ENCODE data around the gene CC2D2A. TPM values are rescaled to one million over a fixed set of nuclear protein-coding genes. Genes with fewer than 3 reads are reported as not detected.

CC2D2A gene
- total and polyA plus RNA-seq, 10 donors = 2.6 to 16.6 (median 6.9) TPM

DNA sequence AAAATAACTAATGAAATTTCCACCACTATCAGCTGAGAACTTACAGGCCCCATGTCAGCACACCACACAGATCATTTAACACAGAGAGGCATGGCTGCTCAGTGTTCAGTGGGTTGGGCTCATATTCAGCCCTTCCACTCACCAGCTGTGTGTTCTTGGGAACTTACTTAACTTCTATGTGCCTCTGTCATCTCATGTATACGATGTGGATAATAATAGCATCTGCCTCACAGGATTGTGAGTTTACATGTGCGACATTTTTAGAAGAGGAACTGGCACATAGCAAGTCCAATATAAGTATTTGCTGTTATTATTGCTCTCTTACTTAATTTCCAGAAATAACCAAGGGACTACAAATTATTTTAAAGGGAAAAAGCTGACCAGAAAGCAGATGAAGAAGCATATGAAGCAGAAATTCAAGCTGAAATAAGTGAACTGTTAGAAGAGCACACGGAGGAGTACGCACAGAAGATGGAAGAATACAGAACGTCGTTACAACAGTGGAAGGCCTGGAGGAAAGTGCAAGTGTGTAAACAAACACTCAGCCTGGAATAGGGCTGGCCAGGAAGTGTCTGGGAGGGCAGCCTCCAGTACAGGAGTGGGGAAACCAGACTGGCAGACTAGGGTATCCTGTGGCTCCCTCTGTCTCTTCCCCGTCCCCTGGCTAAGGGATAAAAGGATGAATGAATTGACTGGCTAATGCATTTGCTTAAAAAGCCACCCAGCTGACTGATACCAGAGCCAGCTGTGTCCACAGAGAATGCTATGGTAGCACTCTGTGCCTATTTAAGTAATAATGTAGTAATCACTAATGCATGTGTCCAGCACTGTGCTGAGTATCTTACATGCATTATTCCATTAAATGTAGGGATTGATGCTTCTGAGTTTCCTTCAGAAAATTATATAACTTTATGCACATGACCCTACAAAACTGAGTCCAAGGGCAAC is 67.1 kb downstream of the CC2D2A start:
- TF ChIP-seq, protein P1, sequence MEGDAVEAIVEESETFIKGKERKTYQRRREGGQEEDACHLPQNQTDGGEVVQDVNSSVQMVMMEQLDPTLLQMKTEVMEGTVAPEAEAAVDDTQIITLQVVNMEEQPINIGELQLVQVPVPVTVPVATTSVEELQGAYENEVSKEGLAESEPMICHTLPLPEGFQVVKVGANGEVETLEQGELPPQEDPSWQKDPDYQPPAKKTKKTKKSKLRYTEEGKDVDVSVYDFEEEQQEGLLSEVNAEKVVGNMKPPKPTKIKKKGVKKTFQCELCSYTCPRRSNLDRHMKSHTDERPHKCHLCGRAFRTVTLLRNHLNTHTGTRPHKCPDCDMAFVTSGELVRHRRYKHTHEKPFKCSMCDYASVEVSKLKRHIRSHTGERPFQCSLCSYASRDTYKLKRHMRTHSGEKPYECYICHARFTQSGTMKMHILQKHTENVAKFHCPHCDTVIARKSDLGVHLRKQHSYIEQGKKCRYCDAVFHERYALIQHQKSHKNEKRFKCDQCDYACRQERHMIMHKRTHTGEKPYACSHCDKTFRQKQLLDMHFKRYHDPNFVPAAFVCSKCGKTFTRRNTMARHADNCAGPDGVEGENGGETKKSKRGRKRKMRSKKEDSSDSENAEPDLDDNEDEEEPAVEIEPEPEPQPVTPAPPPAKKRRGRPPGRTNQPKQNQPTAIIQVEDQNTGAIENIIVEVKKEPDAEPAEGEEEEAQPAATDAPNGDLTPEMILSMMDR (IDR thresholded peaks at IDR 0.05 in 8 of 11, conservative IDR thresholded peaks at IDR 0.05 in 3 of 11) = no peak
- TF ChIP-seq POLR2AphosphoS5 (IDR thresholded peaks at IDR 0.05) = no peak
- Histone ChIP-seq H3K4me1 (no peaks in the 10 kb centered on the region), H3K36me3 (peaks cover 0 to 33% (median 8%) of the 10 kb centered on the region in 6 donors), H3K27ac (no peak overlapping the region), H3K9me3 (no peaks in the 10 kb centered on the region), H3K27me3 (replicated peaks in 1 of 7) (no peaks in the 10 kb centered on the region), H3K4me3 (no peak overlapping the region)
- intact Hi-C loops (cut with DNase I; ENCODE audit: low total_unique reads) = no loop called here
- 84 to 92% (median 90%) methylated on average over 7 of the region's 7 CpGs for WGBS, 5 donors
- DNase-seq = no peak

- Histone ChIP-seq H3K4me3 (no peak overlapping the region), H3K27me3 (replicated peaks in 1 of 7) (no peaks in the 10 kb centered on the region), H3K9me3 (no peaks in the 10 kb centered on the region), H3K4me1 (peaks cover 0 to 8% (median 0%) of the 10 kb centered on the region in 6 donors), H3K36me3 (peaks cover 0 to 49% (median 8%) of the 10 kb centered on the region in 6 donors), H3K27ac (no peak overlapping the region)
- TF ChIP-seq POLR2A (IDR thresholded peaks at IDR 0.05) = no peak
- TF ChIP-seq, protein P1 (IDR thresholded peaks at IDR 0.05 in 8 of 11, conservative IDR thresholded peaks at IDR 0.05 in 3 of 11) = no peak
- no peak for TF ChIP-seq POLR2AphosphoS5 (IDR thresholded peaks at IDR 0.05)
- DNase-seq = no peak
- intact Hi-C loops (cut with DNase I; ENCODE audit: low total_unique reads) = no loop called here
- 95 to 99% (median 97%) methylated on average over 5 of the region's 5 CpGs for WGBS, 5 donors
Measured at GRCh38 chr4:15541941-15542340, 72.3 kb downstream of the CC2D2A start.

- Histone ChIP-seq H3K36me3 (peaks cover 0 to 41% (median 7%) of the 10 kb centered on the region in 6 donors), H3K9me3 (no peaks in the 10 kb centered on the region), H3K27me3 (replicated peaks in 1 of 7) (no peaks in the 10 kb centered on the region), H3K4me3 (no peak overlapping the region), H3K27ac (no peak overlapping the region), H3K4me1 (peaks cover 0 to 14% (median 4%) of the 10 kb centered on the region in 6 donors)
- TF ChIP-seq, protein P1 (IDR thresholded peaks at IDR 0.05 in 8 of 11, conservative IDR thresholded peaks at IDR 0.05 in 3 of 11) = no peak
- no peak for TF ChIP-seq POLR2A (IDR thresholded peaks at IDR 0.05)
- no peak for TF ChIP-seq POLR2AphosphoS5 (IDR thresholded peaks at IDR 0.05)
- intact Hi-C loops (cut with DNase I; ENCODE audit: low total_unique reads) = no loop called here
- DNase-seq = no peak
- 68 to 83% (median 76%) methylated on average over 7 of the region's 7 CpGs for WGBS, 5 donors
Measured at GRCh38 chr4:15542760-15543159, 73.1 kb downstream of the CC2D2A start.

DNA sequence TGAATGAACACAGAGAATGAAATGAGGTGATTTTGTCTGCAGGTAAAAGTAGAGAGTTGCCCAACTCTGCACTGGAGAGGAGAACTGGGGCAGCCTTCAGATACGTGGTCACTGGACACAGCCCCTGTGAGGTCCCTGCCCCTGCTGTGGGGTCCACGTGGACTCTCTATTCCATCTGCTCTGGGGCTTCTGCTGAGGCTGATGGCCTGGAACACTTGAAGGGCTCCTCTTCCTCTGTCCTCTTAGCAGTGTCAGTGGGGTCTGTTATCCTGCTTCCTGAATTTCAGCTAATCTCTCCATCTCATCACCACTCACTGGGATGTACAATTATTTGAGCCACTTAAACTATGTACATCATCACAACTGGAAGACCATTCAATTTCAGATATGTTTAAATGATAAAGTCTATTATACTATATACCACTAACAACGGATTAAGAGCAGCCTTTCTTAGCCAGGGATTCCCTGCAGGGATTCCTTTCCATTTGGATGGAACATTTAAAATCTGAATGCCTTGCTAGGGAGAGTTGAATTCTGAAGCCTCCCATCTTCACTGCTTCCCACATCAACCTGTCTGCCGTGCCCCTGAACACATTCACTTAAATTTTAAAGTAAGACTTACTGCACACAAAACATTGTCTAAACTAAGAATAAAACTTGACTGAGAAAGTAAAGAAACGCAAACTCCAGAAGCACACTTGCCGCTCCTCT is 74.0 kb downstream of the CC2D2A start:
- DNase-seq = no peak
- 72 to 90% (median 86%) methylated on average over 6 of the region's 6 CpGs for WGBS, 5 donors
- Histone ChIP-seq H3K27ac (no peak overlapping the region), H3K27me3 (replicated peaks in 1 of 7) (no peaks in the 10 kb centered on the region), H3K4me1 (peaks cover 0 to 16% (median 5%) of the 10 kb centered on the region in 6 donors), H3K9me3 (no peaks in the 10 kb centered on the region), H3K36me3 (peaks cover 0 to 32% (median 0%) of the 10 kb centered on the region in 6 donors), H3K4me3 (no peak overlapping the region)
- intact Hi-C loops (cut with DNase I; ENCODE audit: low total_unique reads) = no loop called here
- TF ChIP-seq POLR2A (IDR thresholded peaks at IDR 0.05) = no peak
- TF ChIP-seq, protein P1 (IDR thresholded peaks at IDR 0.05 in 8 of 11, conservative IDR thresholded peaks at IDR 0.05 in 3 of 11) = no peak
- TF ChIP-seq POLR2AphosphoS5 (IDR thresholded peaks at IDR 0.05) = no peak
